CD4-positive, alpha-beta T cell treated with Interleukin-15 for 4 hours (primary cell): Measurements from ENCODE around the gene CD81.
"Not testable (repeated sequence)": the region's sequence is repeated elsewhere in the genome, so short reads cannot be mapped to it uniquely, and the experiment has no call there.

Experiments
- DNase-seq: peaks from one replicate; pipeline ENCODE4 v3.0.0-alpha.2; 2020; ENCODE audit warnings: low spot score

Gene CD81

DNA sequence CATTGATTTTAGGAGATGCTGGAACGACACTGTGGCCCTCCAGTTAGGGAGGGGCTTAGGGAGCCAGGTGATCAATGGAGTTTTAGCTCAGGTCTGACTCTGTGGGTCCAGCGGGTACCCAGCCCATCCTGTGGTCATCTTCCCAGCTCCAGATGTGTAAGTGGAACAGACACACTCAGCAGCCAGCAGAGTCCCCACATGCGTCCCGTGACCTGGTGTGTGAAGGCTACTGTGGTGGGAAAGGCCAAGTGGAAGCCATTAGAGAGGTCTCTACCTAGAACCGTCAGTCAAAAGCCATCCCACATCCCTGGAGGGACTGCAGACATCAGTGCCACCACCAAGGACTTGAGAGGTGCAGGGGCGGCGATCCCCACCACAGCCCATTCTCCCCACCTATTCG is 19.9 kb upstream of the CD81 start:
- no peak for DNase-seq

DNA sequence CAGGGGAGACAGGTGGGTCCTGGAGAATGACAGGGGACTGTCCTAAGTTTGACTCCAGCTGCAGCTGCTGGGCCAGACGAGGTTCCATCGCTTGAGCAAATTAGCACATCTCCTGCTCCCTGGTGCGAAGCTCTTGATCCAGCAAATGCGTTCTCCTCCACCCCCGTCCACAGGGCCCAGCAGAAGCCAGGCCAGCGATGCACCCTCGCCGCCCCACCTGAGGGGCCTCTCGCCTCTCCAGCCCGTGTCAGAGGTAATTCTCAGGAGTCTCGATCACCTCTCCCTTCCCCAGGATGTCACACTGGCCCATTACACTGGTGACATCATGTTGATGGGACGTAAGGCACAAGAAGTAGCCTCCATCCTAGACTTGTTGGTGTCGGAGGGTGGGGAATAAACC is 19.5 kb upstream of the CD81 start:
- DNase-seq, result not testable (repeated sequence)

DNA sequence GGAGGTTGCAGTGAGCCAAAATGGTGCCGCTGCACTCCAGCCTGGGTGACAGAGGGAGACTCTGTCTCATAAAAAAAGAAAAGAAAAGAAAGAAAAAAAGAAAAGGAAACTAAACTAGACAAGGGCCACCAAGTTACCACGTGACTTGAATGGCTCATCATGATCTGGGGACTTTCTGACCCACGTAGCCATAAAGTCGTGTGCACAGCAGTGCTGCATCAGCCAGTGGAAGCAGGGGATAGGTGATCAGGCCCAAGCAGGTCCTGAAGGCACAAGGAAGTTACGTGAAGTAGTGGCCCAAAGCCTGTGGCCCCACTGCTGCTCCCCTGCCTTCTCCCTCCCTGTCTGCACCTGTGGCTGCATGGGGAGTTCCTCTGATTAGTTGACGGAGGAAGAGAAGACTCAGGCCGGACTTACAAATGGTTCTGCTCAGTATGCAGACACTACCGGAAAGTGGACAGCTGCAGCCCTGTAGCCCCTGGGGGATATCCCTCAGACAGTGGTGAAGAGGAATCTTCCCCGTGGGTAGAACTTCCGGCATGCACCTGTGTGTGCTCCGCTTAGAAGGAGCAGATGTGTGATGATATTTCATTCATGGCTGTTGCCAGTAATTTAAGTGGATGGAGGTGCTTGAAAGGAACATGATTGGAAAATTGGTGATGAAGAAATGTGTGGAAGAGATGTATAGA is 18.2 kb upstream of the CD81 start:
- DNase-seq, result no peak

DNA sequence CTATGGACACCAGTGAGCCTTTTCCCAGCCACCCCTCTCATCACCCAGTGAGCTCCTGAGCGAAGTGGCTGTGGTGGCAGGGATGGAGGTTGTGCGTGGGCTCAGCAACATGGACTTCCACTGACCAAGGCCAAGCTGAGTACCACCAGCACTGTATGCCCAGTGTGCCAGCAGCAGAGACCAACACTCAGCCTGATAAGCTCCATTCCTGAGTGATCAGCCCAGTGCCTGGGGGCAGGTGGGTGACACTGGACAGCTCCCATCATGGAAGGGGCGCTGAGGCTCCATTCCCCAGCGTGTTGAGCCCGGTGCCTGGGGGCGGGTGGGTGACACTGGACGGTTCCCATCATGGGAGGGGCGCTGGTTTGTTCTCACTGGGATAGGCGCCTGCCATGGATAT is 17.6 kb upstream of the CD81 start:
- no peak for DNase-seq

DNA sequence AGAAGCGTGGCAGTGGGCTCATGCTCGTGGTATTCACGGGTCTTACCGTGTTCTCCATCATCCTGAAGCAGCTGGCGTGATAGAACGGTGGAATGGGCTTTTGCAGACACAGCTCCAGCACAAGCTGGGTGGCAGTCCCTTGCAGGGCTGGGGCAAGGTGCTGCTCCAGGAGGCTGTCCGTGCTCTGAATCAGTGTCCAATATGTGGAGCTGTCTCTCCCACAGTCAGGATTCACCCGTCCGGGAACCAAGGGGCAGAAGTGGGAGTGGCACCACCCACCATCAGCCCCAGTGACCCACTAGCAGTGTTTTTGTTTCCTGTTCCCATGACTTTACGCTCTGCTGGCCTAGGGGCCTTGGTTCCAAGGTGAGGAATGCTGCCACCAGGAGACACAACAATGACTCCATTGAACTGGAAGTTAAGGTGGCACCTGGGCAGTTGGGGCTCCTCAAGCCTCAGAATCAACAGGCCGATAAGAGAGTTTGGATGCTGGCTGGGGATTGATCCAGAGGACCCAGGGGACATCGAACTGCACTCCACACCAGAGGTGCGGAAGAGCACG is 16.9 kb upstream of the CD81 start:
- DNase-seq, result no peak

DNA sequence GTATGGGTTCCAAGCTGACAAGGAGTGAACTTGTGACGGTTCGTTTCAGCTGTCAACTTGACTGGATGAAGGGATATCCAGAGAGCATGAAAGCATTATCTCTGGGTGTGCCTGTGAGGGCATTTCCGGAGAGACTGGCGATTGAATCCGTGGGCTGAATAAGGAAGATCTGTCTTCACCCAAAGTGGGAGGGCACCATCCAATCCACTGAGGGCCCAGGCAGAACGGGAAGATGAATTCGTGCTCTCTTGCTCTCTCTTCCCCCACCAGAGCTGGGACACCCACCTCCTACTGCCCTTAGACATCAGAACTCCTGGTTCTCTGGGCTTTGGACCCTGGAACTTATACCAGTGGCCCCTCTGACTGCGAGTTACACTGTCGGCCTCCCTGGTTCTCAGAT is 15.5 kb upstream of the CD81 start:
- DNase-seq, result no peak

DNA sequence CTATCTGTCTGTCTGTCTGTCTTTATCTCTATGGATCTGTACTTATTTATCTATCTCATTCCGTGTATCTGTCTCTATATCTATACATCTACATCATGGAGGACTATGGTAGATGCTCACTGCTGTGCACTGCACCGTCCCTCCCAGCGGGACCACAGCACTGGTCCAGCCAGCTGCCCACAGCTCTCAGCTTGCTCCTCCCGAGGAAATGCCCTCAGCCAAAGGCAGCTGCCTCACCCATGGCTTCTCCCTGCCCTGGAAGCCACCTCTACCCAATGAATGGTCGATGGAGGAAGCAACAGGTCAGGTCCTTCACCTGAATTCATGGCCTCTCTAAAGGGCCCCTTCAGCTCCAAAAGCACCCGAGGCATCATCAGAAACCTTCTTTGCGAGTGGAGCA is 14.7 kb upstream of the CD81 start:
- DNase-seq, result no peak

DNA sequence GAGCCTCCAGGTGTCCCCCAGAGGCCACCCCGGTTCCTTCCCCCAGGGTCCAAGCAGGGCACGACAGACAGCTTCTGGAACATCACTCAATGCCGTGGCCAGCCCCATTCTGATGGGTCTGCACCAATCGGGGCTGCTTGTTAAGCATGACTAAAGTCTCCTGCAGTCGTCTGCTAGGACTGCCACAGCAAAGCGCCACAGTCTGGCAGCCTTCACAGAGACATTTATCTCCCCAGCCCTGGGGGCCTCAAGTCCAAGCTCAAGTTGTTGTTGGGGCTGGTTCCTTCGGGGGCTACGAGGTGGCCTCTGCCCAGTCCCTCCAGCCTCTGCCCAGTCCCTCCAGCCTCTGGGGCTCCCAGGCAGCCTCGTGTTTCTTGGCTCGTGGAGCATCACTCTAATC is 14.0 kb upstream of the CD81 start:
- no peak for DNase-seq

DNA sequence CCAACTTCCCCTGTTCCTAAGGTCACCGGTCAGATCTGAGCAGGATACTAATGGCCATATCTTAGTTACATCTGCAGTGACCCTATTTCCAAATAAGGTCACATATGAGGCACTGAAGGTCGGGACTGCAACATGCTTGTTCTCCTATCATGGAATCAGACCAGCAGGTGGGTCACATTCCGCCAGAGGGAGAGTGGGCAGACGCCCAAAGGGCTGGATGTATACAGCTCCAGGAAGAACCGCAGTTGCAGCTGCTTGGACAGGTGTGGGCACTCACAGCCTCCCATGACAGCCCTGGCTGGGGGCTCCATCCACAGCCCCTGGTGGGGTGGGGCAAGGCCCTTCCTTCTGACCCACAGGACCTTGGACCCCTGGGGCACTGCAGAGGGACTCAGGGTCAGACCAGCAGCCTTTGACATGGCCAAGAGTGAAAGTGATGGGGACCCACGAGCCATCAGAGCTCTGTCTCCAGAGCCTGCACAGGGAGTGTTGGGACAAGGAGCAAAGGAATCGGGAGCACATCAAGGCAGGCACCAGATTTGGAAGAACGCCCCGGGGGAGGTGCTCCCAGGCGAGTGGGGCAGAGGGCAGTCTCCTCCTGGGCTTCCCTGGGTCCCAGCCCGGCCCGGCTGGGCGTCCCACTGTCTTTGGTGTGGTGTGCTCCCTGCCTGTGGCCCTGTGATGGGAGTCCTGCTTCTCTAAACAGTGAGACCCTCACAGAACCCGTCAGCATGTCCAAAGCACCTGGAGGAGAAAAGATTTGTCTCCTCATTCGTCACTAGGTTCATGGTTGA is 13.3 kb upstream of the CD81 start:
- no peak for DNase-seq

DNA sequence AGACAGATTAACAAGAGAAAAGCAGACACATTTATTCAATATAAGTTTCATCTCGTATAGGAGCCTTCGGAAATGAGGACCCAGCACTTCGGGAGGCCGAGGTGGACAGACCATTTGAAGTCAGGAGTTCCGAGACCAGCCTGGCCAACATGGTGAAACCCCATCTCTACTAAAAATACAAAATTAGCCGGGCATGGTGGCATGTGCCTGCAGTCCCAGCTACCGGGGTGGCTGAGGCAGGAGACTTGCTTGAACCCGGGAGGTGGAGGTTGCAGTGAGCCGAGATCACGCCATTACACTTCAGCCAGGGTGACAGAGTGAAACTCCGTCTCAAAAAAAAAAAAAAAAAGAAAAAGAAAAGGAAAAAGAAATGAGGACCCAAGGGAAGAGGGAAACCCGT is 12.7 kb upstream of the CD81 start:
- not testable (repeated sequence) for DNase-seq

DNA sequence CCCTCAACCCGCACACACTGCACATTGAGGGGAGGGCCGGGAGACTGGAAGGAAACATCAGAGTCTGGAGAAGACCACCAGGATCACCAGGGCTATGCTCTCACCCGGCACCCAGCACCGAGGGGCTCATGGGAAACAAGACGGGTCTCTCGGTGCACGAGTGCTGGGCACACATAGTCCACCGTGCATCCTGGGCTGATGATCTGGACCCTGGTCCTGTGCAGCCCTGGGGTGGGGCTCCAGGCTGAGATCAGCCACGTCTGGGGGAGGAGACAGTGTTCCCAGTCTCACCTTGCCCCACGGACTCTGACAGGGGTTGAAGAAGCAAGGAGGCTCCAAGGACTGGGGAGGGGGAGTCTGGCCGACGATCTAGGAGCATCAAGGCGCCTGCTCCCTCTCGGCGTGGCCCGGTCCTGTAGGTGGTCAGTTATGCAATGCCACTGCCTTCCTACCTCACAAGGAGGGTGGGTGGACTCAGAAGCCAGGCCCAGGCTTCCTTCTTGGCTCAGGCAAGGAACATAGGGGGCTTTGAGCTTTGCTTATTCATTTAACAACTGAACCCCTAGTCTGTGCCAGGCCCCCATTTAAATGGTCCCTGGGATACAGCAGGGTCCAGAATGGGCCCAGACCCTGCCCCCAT is 11.4 kb upstream of the CD81 start:
- DNase-seq, result no peak

DNA sequence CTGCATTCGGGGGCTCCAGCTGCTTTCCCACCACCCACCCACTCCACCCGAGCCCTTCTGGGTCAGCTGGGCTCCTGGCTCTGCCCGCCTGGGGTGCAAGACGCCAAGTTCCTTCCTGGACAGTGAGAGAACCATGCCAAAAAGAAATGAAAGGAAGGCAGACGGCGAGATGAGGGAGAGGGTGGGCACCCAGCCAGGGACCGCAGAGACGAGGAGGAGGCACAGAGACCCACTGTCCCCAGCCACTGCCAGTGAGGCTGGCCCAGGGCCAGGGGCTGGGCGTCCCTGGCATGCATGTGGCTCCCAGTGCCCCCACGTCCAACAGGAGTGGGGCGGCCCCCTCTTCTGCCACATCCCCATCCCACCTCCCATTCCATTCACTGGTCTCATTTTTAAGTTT is 10.8 kb upstream of the CD81 start:
- no peak for DNase-seq

DNA sequence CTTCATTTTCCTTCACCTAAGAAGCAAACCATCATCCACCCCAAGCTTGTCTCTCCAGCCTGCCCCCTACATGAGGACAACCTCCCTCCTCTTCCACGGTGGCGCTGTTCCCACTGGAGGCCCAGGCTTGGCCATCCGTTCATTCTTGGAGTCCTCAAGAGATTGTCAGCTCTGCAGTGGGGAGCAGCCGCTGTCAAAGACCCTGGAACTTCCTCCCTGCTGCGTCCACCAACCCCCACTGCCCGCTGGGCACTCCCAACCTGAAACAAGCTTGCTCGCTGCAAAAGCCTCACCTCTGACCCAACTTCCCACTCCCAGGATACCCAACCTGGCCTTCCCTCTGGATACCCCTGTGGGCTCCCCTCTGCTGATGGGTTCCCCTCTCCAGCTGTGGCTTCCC is 10.4 kb upstream of the CD81 start:
- no peak for DNase-seq

DNA sequence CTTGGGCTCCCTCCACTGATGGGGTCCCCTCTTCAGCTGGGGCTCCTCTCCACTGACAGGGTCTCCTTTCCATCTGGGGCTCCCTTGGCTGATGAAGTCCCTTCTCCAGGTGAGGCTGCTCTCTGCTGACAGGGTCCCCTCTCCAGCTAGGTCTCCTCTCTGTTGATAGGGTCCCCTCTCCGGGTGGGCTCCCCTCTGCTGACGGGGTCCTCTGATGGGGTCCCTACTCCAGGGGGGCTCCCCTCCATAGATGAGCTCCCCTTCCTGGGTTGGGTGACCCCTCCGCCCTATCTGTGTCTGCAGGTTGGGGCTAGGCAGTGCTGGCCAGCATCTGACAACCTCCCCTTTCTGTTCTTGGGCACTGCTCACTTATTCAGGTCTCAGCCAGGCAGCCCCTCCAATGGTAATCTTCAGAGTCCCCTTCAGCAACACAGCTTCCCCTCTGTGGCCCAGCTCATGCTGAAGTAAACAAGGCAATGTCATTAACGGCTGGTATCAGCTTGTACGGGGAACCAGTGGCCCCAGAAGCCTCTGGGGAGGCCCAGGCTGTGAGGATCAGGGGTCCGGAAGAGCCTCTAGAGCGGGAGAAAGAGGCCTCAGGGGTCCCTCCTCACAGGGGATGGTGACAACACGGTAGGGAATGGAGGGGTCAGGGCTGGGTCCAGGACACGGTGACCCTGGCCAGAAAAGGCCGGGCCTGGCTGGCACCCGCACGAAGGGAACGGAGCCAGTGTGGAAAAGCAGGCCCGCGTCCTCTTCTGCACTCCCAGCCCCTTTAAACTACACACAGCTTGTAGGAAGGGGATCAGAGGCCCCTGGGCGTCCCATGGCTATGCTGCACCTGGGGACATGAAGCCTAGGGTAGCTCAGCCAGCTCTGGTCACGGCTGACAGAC is 9.6 kb upstream of the CD81 start:
- no peak for DNase-seq

DNA sequence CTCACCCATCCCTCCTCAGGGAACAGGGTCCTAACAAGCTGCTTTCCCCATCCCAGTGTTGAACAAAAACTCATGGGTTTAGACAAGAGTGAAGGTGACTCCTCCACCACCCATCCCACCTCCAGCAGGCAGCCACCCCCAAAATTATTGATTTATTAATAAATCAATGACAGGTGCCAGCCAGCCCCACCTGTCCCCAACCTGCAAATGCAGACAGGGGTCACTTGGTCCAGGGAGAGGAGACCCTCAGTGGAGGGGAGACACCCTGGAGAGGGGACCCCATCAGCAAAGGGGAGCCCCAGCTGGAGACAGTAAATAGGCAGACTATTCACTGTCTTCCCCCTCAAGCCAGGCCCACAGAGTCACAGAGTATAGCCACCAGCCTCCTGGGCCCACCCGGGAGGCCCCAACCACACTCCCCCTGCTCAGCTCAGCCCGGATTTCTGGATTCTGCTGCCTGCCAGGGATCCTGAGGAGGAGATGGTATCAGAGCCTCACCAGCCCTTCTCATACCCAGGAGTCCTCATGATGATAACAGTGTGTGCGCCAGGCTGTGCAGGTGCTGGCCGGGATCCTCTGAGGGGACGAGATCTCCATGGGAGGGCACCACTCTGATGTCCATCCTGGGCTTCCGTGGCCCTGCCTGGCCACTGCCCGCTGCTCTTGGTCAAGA is 8.8 kb upstream of the CD81 start:
- DNase-seq, result no peak

DNA sequence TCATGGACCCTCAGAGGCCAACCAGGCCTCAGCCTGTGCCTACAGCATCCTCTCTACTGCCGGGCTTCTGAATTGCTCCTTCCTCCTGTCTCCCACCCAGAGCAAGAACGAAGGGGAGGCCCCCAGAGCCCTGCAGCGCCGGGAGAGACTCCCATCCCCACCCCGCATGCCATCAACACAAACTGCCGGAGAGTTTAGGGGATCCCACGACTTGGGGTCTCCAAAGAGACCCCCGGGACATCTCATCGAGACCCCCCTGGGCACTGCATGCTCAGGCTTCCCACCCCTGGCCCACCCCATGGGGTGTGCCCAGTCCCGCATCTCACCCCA is 8.3 kb upstream of the CD81 start:
- no peak for DNase-seq

DNA sequence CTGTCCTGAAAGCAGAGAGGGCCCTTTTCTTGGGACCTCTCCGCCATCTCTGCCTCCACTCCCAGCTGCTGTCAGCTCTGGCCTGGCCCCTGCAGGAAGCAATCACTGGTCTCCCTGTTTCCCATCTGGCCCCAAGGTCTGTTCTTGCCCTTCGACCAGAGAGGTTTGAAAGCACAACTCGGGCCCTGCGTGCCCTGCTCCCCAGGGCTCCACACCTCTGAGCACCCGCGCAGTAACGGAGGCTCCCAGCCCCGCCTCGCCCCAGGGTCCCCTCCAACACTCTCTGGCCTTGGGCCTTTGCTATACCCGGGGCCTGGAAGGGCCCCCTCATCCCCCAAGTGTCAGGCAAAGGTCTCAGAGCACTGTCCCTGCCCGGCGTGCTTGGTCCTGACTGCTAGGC is 7.8 kb upstream of the CD81 start:
- DNase-seq, result no peak

DNA sequence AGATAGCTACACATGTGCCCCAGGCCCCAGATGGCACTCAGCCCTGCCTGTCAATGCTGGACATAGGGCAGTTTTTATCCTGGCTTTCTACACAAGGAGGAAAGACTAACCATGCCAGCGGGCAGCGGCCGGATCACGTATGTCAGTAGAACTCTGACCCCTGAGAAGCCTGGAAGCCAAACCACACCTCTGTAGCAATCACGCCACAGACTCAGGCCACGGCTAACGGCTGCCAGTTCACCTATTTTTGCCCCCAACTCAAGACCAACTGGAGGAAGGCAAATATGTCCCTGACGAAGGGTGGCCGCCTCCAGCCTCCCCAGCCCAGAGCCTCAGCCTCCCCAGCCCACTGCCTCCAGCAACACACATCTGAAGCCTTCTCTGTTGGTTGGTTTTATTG is 7.2 kb upstream of the CD81 start:
- no peak for DNase-seq

DNA sequence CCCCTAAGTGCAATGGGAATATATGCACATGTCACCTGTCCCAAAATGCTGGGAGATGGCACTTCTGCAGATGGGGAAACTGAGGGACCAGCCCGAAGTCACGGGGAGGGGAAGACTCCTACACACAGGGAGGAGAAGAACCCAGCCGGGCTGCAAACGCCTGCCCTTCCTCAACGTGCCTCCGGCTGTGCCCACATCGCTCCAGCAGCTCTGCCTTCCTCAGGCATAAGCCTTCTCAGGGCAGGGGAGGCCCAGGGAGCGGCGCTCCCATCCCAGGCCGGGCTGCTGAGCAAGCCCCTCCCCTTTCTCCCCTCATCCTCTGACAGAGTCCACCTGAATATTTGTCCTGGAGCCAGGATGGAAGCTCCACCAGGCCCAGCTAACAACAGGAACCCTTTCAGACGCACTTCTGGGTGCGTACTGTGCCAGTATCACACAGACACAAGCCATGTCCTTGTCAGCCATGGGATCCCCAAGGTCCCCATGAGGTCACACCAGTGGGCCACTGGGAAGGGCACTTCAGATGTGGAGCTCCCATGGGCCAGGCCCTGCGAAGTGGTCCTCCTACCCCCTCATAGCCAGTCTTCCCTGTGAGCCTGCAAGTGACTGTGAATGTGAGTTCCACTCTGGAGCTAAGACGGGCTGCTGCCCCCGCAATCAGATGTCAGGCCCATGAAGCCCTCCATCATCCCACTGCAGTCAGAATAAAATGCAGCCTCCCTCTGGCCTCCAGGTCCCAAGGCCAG is 2.5 kb upstream of the CD81 start:
- DNase-seq, result no peak

DNA sequence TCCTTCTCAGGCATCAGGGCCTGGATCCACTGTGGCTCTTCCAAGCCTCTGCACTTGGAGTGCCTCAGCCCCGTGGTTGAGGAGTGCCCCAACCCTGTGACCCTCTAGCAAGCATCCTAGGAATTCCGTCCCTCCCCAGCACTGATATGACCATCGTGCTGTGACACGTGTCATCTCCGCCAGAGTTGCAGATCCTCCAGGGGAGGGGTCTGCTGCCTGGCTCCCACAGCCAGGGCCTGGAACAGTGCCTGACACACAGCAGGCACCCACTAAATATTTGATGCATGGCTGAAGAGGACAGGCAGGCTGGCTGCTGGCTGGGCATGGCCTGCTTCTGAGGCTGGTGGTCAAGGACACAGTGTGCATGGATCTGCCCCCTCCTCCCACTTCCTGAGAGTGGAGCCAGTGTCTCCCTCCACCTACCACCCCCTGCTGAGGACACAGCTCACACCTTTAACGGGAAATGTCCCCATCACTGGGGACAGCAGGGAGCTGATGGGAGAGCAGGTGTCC is 1.7 kb upstream of the CD81 start:
- DNase-seq, result no peak
